Measurements from ENCODE around the gene CTTN.

Gene CTTN

GRCh38 chr11:70433966-70434812 lies 35.9 kb downstream of the CTTN start:
- TF ChIP-seq CTCF (IDR thresholded peaks at IDR 0.05; ENCODE audit: borderline replicate concordance, control extremely low read depth, extremely low read depth, insufficient read depth, missing control alignments) = no peak
- no peak for DNase-seq (ENCODE audit: low spot score)
- in situ Hi-C loops (cut with MboI; ENCODE audit: low sequenced_read_pairs, unreplicated experiment) = no loop called here

- no peak for TF ChIP-seq CTCF (IDR thresholded peaks at IDR 0.05; ENCODE audit: borderline replicate concordance, control extremely low read depth, extremely low read depth, insufficient read depth, missing control alignments)
- in situ Hi-C loops (cut with MboI; ENCODE audit: low sequenced_read_pairs, unreplicated experiment) = no loop called here
Observed at GRCh38 chr11:70434813-70435278, 36.5 kb downstream of the CTTN start.

GRCh38 chr11:70435361-70435760 lies 37.0 kb downstream of the CTTN start:
- in situ Hi-C loops (cut with MboI; ENCODE audit: low sequenced_read_pairs, unreplicated experiment) = no loop called here
- no peak for TF ChIP-seq CTCF (IDR thresholded peaks at IDR 0.05; ENCODE audit: borderline replicate concordance, control extremely low read depth, extremely low read depth, insufficient read depth, missing control alignments)
- DNase-seq (ENCODE audit: low spot score) = no peak

More at GRCh38 chr11:70434813-70435278, 36.5 kb downstream of the CTTN start:
- DNase-seq (ENCODE audit: low spot score) = no peak

GRCh38 chr11:70435765-70436500 lies 37.6 kb downstream of the CTTN start:
- in situ Hi-C loops (cut with MboI; ENCODE audit: low sequenced_read_pairs, unreplicated experiment) = no loop called here
- TF ChIP-seq CTCF (IDR thresholded peaks at IDR 0.05; ENCODE audit: borderline replicate concordance, control extremely low read depth, extremely low read depth, insufficient read depth, missing control alignments) = no peak
- DNase-seq (ENCODE audit: low spot score) = no peak

GRCh38 chr11:70436501-70436860 lies 38.2 kb downstream of the CTTN start:
- in situ Hi-C loops (cut with MboI; ENCODE audit: low sequenced_read_pairs, unreplicated experiment) = no loop called here
- no peak for DNase-seq (ENCODE audit: low spot score)
- no peak for TF ChIP-seq CTCF (IDR thresholded peaks at IDR 0.05; ENCODE audit: borderline replicate concordance, control extremely low read depth, extremely low read depth, insufficient read depth, missing control alignments)

- no peak for DNase-seq (ENCODE audit: low spot score)
- in situ Hi-C loops (cut with MboI; ENCODE audit: low sequenced_read_pairs, unreplicated experiment) = no loop called here
- TF ChIP-seq CTCF (IDR thresholded peaks at IDR 0.05; ENCODE audit: borderline replicate concordance, control extremely low read depth, extremely low read depth, insufficient read depth, missing control alignments) = no peak
Observed at GRCh38 chr11:70437111-70437784, 38.9 kb downstream of the CTTN start.

Data from GM13976 (cell line).